AG04449 (cell line): ENCODE results near the gene PDZRN4.
A peak's percentile ranks its signal among the peaks of the same experiment; 100 is the strongest.

Experiments used
- CTCF ChIA-PET: fragments of 350-600 bp; formaldehyde crosslinking; extraction: SDS; loops from one replicate; lab custom pipeline; 2021; ENCODE audit warnings: antibody characterized with exemption; lab: Yijun Ruan, JAX
- POLR2A ChIA-PET: fragments of 400-600, 350-600 bp; formaldehyde crosslinking; extraction: SDS; loops from one replicate; lab custom pipeline; 2020; ENCODE audit warnings: antibody characterized with exemption, inconsistent platforms; lab: Yijun Ruan, JAX
- DNase-seq: peaks from one replicate; pipeline ENCODE4 v3.0.0-alpha.2; 2010; ENCODE audit warnings: low read depth, low spot score
- H3K4me3 ChIP-seq: 2 replicates; pipeline ENCODE4 v1.5.1; 2011; ENCODE audit warnings: low read depth, mild to moderate bottlenecking, control low read depth, low read length
- CTCF ChIP-seq: IDR thresholded peaks from one replicate; pipeline ENCODE4 v1.5.1; 2011; ENCODE audit warnings: mild to moderate bottlenecking, moderate library complexity, low read length, control low read depth, inconsistent platforms; ENCODE audit not compliant: insufficient read depth; ENCODE audit errors: missing control alignments

The PDZRN4 gene

GRCh38 chr12:41514021-41514777 lies 326.1 kb downstream of the PDZRN4 start:
- no peak for TF ChIP-seq CTCF
- no peak overlapping the region for H3K4me3 ChIP-seq
- CTCF ChIA-PET, result no interaction called here
- DNase-seq, result no peak
- POLR2A ChIA-PET, result no interaction called here

- TF ChIP-seq CTCF, result peak; percentile 28
- DNase-seq, result no peak
- H3K4me3 ChIP-seq, result no peak overlapping the region
- POLR2A ChIA-PET, result no interaction called here
- CTCF ChIA-PET, result no interaction called here
Measured at GRCh38 chr12:41514907-41515306, 326.8 kb downstream of the PDZRN4 start.

- DNase-seq, result no peak
- ChIA-PET CTCF (interaction anchor here (0.6 kb wide), 1 partner anchor 510 kb away, joined by 3 read pairs; no protein-coding TSS in a partner anchor), POLR2A (no interaction called here)
- no peak overlapping the region for H3K4me3 ChIP-seq
- no peak for TF ChIP-seq CTCF
Measured at GRCh38 chr12:41515953-41516352, 327.8 kb downstream of the PDZRN4 start.

GRCh38 chr12:41520869-41521268 lies 332.7 kb downstream of the PDZRN4 start:
- DNase-seq, result no peak
- POLR2A ChIA-PET, result no interaction called here
- TF ChIP-seq CTCF, result no peak
- CTCF ChIA-PET, result no interaction called here
- H3K4me3 ChIP-seq, result no peak overlapping the region

- no peak for TF ChIP-seq CTCF
- DNase-seq, result peak; percentile 75
- CTCF ChIA-PET, result interaction anchor here (1.6 kb wide), 1 partner anchor 502 kb away, joined by 5 read pairs; no protein-coding TSS in a partner anchor
- H3K4me3 ChIP-seq, result peak overlapping the region; percentile 18
- POLR2A ChIA-PET, result no interaction called here
Measured at GRCh38 chr12:41521872-41522379, 333.8 kb downstream of the PDZRN4 start.

GRCh38 chr12:41527062-41527461 lies 338.9 kb downstream of the PDZRN4 start:
- ChIA-PET CTCF (no interaction called here), POLR2A (no interaction called here)
- no peak overlapping the region for H3K4me3 ChIP-seq
- no peak for DNase-seq
- TF ChIP-seq CTCF, result no peak
